HG03354 (cell line): ENCODE data around the gene TMEM240.
"Not testable (repeated sequence)": the region's sequence is repeated elsewhere in the genome, so short reads cannot be mapped to it uniquely, and the experiment has no call there.

Experiments used
- ATAC-seq: cut with Tn5 transposase; IDR thresholded peaks from one replicate; pipeline ENCODE4 v1.9.1; 2021; ENCODE audit warnings: mild to moderate bottlenecking; ENCODE audit not compliant: unreplicated experiment, poor library complexity, severe bottlenecking

TMEM240 gene

DNA sequence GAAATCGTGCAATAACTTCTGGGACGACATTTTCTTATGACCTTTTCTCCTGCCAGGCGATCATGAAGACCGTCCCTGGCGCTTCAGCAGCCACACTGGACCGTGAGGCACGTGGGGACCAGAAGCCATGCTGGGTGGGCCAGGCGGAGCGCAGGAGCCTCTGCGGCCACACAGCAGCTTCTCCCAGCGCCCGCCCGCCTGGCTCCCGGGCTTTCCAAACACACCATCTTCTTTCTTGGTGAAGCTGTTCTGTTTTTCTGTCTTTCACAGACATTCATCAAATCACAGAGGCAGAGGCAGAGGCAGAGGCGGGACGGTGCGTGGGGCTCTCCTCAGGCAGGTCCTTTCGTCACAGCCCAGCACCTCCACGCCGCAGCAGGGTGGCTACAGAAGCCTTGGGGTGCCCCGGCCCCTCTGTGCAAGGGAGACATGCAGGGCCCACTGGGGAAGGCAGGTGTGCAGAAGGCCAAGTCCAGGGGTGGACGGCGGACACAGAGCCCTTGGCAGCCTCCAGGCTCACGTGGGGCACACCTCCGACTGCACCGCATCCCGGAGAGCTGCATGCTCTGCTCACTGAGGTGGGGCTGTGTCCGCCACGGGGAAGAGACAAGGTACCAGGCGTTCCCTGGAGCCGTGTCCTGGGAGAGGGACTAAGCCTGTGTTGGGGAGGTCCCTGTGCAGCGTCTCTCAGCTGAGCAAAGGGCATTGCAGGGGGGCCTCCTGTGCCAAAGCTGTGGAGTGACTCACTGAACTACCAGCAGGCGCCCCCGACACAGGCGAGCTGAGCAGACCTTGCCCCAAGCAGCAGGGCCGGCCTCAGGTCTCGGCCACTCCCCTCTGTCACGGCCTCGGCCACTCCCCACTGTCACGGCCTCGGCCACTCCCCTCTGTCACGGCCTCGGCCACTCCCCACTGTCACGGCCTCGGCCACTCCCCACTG is 2.6 kb upstream of the TMEM240 start:
- no peak for ATAC-seq

DNA sequence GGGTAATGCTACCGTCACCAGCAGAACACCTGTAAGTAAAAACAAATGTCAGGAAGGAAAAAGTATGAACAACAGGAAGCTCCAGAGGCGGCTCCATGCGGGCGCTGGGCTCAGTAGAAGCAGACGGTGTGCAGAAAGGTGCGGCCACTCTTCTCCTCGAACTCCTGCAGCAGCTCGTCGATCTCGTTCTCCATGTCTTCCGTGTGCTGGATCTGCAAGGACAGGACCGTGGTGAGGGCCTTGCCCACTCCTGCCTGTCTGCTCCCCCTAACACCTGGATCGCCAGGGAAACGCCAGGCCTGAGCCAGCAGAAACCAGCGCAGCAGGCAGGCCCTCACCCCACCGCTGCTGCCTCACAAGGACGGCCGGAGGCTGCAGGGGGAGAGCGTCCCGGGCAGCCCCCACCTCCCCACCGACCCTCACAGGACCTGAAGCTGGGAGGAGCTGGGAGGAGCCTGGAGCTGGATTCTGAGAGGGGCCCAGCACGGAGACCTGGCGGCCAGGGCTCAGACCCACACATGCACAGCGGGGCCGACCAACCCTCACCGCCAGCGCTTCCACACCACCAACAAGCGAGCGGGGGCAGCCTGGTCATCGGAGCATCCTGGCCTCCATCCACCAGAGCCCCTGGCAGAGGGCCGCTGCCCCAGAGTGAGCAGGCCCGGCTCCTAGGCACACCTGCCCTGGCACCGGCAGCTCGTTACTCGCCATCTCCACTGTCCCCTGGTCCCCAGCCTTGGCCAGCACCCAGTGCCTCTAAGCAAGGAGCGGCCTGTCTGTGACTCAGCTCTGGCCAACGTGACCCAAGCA is 1.7 kb upstream of the TMEM240 start:
- no peak for ATAC-seq

DNA sequence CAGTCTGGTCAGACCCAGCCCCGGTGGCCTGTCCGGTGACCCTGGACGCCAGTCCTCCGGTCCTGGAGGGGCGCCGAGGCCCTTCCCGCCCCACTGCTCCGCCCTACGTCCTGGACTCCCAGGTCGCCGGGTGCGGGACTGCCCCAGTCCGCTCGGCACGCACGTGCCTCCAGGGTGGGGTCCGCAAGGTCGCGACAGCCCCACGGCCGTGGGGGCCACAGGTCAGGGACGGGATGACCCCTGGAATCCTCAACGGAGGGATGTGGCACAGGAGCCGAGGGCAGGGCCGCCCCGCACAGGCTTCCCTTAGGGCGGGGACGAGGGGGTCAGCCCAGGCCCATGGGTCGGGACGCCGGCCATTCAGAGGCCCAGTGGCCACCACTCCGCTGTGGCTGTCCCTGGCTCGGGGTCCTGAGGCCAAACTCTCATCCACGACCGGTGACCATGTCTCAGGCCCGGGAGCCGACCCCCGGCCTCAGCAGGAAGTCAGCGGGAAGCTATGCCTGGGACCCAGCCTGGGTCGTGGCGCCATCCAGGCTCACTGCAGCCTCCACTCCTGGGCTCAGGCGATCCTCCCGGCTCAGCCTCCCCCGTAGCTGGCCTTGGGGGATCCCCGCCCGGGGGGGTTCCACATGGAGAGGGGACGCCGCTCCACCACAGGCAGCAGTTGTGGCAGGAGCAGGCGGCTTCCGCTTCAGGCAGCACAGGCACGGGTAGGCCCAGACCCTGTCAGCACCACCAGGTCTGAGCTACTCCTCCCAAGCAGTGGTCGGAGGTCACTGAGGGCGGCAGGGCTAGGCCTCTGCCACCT is 599 bp upstream of the TMEM240 start:
- ATAC-seq: no peak

DNA sequence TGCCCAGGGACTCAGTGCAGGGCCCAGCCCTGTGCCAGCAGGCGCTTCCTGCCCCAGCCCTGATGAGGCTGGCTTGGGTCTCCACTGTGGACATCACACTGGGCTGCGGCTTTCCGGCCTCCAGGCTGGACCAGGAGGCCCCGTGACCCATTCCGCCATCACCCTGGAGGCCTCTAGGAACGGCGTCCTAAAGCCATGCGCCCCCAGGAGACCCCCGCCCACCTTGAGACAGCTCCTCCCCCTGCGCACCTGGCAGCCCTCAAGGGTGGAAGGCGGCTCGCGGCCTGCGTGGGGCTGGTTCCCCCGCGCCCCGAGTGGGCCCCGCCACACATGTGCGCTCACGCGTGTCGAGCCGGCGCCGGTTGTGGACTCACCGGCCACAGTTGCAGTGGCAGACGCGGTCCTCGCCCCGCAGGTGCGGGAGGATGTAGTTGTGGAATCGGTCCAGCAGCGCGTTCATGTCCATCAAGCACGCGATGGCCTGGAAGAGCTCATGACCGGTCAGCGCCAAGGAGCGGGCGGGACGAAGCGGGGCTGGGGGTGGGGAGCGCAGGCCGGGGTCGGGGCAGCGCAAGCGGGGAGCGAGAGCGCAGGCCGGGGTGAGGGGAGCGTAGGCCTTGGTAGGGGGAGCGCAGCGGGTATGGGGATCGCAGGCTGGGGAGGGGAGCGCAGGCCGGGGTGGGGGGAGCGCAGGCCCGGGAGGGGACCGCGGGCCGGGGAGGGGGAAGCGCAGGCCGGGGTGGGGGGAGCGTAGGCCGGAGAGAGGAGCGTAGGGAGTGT is 924 bp downstream of the TMEM240 start:
- ATAC-seq: no peak

DNA sequence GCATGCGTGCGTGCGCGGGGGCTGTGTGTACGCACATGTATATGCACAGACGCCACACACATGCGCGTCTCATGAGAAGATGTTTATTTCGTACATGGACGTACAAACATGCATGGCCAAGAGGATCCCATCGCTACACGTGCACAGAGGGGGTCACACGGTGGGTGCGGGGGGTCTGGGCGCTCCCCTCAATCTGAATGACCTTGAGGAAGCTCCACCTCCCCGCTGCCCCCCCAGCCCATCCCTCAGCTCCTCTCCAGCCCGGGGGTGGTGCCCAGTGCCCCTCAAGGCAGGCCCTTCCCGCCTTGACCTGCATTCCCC is 1.5 kb downstream of the TMEM240 start:
- ATAC-seq: no peak

DNA sequence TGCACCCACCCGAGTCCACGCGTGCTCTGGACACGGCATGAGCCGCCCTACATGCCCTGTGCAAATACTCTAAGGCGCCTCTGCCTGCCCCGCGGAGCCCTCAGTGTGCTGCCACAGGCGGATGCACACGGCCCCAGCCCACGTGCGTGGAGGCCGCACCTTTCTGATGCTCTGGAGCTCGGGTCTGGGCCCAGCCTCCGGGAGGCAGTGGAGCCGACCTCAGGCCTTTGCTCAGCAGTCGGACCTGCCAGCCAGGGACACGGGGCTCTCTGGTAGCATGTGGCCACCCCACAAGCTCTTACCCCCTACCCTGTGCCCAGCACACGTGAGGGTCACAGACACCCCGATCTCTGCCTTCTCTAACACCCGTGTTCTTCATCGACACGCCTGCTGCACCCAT is 2.1 kb downstream of the TMEM240 start:
- no peak for ATAC-seq

DNA sequence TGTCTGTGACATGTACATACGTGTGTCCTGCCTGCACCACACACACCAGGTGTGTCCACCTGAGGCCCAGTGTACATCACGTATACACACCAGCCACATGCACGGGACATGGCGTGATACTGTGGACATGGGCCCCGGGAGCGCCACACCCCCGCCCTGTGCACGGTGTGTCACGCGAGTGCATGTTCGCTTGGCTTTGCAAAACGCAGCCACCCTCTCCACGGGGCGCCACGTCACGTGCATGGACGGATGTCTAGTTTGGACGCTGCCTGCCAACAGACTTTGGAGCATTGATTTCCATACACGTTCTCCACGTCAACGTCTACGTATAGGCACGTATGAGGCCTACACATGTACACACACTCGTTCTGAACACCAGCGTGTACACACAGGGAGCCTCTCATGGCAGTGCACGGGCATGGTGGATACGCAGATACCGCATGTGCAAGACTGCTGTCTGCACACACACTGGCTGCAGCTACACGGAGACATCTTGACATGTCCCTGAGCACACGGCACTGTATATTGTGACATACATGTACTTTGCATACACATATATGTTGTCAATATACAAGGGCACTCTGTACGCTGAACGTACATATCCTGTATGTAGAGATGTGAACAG is 2.7 kb downstream of the TMEM240 start:
- ATAC-seq: no peak

DNA sequence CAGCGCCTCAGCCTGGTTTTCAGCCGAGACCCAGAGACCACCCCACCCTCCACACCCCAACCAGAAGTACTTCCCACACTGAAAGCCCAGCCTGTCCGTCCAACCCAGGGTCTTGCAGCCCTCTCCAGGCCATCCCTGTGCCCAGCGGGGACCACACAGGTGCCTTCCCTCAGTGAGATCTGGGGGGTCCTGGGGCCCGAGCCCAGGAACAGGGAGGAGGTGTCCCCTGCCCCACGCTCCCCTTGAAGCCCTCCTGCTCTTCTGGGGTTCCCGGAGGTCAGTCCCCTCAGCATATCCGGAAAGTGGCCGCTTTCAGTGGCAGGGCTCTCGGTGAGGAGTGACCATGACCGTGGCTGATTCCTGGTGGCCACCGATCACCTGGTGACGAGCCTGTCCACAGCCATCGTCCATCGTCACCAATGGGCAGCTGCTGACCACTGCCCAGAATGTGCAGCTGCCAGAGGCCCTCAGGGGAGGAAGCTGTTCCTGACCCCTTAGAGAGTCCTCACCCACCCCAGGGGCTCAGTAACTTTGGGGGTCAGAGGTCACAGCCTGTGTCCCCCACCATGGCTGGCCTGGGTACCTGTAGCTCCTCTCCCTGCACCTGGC is 3.4 kb downstream of the TMEM240 start:
- no peak for ATAC-seq

DNA sequence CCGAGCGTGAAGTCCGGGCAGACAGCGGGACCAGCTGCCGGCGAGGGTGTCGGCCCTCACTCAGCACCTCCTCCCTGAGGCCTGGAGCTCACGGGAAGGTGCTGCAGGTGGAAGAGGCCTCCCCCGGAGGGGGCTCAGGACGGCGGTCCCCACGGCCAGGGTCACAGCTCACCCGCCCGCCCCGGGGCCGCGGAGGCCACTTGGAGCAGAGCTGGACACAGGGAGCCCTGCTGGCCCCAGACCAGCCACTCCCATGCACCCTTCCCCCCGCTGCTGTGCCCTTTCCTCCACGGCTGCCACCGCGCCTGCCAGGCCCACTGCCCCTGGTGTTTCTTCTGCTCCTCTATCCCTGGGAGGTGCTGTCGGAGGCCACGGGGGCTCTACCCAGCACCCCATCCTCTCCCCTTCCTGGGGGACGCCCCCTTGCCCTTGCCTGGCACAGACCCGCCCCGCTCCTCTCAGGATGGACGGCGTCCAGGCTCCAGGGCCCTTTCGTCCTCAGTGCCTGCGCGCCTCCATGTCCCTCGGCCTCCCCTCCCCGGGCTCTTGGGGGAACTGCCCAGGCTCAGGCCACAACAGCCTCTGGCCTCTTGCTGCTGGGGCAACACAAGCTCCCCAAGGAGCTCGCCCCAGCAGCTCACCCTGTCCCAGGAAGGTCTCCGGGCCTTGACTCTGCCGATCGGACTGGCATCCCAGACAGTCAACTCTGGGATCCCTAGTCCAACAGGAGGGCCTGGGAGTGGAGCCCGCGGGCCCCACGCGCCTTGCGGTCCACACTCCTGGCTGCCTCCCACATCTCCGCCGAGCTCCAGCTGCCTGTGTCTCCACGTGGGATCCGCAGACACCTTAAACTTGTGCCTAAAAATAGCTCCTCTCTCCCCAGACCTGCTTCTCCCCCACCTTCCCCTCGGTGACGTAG is 4.1 kb downstream of the TMEM240 start:
- ATAC-seq: no peak

DNA sequence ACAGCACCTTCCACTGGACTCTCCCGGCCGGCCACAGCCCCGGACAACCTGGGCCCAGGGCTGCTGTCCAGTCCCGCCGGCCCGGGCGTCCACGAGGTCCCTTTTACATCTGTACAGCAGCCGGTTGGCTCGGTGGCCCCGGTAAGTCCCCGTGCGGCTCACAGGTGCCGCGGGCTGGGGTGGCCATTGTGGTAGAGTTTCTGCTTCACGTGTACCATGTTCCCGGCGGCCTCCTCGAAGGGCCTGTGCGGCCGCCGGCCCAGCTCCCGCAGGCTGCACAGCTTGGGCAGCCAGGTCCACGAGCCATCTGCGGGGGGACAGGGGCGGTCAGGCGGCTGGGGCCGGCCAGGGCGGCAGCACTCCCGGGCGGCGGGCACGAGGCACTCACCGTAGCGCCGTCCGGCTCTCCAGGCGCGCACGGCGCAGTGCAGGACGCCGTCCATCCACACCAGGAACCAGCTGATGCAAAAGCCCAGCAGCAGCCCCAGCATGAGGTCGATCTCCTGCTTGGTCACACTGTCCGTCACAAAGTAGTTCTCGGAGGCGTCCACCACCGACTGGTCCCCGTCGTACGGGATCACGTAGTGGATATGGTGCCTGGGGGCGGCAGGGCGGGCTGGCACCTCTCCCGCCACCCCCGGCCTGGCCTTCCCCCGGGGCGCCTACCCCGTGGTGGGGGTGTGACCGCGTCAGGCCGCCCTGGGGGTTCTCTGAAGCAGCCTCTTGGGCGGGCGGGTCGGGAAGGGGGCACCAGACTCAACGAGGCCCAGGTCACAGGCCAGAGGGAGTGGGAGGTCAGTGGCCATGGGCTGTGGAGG is 5.0 kb downstream of the TMEM240 start:
- no peak for ATAC-seq

DNA sequence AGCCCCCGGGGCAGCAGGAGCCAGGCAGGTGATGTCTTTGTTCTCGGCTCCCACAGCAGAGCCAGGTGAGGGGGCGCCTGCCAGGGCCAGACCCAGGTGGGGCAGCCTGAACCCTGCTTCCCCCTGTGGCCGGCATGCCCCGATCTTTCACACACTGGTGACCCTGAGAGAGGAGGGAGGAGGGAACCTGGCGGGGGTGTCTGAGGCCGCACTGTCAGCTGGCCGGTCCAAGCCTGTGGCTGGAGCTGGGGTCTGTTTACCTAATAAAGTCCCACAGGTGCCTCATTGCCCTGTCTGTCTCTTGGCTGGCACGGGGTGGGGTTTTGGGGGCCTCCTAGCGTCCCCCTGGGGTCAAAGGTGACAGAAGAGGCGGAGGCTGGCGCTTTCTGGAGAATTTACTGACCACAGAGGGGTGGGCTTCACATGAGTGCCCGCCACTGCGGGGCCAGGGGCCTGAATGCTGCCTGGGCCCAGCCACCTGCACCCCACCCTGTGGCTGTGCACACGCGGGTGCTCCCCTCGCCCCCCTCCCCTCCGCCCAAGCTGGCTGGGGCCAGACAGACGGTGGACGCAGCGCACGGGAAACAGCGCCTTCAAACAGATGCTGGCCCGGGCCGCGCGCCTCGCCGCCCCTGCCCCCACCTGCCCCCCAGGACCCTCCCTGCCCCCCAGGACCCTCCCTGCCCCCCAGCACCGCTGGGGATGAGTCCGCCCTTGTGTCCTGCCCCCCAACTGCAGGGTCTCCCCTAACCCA is 5.8 kb downstream of the TMEM240 start:
- ATAC-seq: no peak

DNA sequence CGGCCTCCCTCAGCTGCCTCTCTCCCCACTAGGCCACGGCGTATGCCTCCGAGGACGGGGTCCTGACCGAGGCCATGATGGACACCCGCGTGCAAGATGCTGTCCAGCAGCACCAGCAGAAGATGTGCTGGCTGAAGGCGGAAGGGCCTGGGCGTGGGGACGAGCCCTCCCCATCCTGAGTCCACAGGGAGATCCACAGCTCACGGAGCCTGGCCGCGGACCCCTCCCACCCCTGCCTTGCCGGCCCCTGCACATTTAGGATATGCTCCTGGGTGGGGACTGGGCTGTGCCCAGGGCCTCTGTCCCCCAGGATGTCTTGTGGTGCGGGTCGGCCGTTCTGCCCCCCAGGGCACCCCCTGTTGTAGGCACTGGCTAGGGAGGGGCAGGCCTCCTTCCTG is 6.5 kb downstream of the TMEM240 start:
- not testable (repeated sequence) for ATAC-seq

DNA sequence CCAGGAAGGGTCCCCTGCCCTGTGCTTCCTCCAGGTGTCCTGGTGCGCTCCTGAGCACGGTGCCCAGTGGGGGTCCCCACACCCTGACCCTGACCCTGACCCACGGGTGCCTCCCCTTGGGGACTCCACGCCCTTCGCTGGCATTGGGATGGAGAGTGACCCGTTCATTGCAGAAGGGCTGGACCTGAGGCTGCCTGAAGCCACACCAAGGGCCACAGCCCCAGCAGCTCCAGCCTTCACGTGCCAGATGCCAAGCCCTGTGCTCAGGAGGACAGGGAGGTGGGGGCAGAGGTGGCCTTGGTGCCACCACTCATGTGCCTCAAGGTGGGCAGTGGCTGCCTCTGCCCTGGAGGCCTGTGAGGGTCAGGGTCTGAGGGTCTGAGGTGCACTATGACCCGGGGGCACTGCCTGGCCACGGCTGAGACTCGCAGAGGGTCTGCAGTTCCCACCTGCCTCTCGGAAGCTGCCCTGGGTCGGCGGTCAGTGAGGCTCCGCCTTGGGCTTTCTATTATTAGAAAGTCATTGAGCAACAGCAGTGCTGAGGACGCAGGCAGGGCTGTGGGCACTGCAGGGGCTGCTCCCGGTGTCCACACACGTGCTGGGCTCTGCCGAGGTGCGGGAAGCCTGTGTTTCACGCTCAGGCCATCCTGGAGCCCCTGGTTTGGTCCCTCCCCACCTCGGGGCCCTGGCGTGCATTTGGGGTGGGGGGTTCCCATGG is 7.1 kb downstream of the TMEM240 start:
- ATAC-seq: not testable (repeated sequence)

DNA sequence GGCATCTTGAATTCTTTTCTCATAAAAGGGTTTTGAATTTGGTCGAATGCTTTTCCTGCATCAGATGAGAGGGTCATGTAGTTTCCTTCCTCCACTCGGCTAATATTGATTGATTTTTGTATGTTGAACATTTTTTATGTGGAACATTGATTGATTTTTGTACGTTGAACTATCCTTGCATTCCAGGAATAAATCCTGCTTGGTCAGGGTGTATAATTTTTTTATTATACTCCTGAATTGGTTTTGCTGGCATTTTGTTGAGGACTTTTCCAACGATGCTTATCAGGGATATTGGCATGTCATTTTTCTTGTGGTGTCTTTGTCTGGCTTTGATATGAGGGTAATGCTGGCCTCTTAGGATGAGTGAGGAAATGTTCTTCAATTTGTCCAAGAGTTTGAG is 8.5 kb downstream of the TMEM240 start:
- no peak for ATAC-seq

DNA sequence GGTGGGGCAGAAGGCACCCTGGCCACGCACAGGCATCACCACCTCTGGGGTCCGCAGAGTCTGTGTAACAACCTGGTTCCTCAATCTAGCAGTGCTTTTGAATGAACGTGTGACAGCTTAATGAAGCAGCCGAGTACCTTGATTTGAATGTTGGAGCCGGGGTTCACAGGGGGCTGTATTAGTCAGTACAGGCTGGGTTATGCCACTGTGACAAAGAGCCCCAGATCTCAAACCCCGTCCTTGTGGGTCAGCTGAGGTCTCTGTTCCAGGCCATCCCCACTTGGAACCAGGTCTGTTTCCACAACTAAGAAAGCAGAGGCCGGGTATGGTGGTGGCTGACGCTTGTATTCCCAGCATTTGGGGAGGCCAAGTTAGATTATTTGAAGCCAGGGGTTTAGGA is 10.5 kb downstream of the TMEM240 start:
- no peak for ATAC-seq

DNA sequence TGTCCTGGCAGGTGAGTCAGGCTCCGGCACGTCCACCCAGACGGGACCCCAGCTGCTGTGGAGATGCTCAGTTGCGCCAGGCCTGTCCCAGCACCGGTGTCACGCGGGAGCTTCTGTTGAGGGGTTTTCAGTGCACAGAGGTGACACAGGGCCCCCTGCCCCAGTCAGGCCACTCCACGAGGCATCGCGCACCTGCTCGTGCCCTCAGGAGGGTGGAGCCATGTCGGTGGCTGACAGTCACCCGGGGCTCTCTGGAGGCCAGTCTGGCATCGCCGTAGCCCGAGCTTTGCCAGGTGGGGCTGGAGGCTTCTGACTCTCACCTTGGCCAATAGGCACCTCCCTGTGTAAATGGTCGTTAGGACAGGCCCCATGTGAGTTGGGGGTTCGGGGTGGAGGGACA is 11.1 kb downstream of the TMEM240 start:
- no peak for ATAC-seq
